ENCODE measurements around the gene LARGE1.

DNA sequence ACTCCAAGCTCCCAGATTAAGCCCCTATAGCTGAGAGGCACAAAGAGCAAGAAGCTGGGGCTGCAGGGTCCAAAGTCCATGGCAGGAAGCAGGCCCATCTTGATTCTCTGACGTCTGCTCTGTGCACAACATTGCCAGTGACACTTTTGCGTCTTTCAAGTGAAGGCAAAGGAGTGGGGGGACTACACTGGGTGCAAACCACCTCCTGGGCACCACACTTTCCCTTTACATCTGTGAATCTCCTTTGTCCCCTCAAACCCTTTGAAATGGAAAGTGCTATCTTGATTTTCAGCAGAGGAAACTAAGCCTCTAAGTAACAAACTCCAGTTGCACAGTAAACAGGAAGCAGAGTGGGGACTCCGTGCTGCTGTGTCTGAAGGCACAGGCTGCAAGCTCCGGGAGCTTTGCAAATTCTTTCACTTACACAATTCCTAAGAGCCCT, 428.0 kb downstream of the LARGE1 start:
- TF ChIP-seq POLR2A (IDR thresholded peaks at IDR 0.05) (no peak), EP300 (IDR thresholded peaks at IDR 0.05) (no peak)
- TF ChIP-seq, protein P1, sequence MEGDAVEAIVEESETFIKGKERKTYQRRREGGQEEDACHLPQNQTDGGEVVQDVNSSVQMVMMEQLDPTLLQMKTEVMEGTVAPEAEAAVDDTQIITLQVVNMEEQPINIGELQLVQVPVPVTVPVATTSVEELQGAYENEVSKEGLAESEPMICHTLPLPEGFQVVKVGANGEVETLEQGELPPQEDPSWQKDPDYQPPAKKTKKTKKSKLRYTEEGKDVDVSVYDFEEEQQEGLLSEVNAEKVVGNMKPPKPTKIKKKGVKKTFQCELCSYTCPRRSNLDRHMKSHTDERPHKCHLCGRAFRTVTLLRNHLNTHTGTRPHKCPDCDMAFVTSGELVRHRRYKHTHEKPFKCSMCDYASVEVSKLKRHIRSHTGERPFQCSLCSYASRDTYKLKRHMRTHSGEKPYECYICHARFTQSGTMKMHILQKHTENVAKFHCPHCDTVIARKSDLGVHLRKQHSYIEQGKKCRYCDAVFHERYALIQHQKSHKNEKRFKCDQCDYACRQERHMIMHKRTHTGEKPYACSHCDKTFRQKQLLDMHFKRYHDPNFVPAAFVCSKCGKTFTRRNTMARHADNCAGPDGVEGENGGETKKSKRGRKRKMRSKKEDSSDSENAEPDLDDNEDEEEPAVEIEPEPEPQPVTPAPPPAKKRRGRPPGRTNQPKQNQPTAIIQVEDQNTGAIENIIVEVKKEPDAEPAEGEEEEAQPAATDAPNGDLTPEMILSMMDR (IDR thresholded peaks at IDR 0.05): no peak

Data from tibial nerve (tissue), 4 donors.